ENCODE results near the gene COL5A1.

DNA sequence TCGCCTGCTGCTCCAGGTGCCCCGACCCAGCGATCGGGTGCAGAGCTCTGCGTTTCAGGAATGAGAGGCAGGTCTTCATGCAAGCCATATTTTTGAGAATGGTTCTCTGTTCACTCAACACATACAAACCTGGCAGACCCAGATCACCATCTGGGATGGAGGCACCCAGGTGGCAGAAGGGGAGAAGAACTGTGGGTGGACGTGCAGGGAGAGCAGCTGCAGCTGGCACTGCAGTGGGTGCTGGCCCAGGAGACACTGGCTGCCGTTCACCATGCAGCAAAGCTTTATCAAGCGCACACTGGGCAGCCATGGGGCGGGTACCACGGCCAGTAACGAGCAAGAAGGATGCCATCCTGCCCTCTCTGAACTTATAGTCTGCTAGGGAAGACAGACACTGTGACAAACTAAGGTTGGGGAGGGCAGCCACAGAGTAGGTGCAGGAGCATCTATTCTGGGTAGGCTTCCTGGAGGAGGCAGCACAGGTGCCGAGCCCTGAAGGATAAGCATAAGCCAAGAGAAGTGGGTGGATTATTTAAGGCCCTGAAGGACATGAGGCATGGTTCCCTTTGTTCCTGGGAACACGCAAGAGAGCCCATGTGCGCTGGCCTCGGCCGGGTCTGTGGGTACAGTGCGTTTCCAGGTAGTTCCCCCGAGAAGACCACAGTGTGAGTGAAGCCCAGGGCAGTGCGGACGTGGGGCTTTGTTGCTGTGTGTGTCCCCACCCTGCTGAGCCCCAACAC, 192.8 kb downstream of the COL5A1 start:
- TF ChIP-seq, protein P1, sequence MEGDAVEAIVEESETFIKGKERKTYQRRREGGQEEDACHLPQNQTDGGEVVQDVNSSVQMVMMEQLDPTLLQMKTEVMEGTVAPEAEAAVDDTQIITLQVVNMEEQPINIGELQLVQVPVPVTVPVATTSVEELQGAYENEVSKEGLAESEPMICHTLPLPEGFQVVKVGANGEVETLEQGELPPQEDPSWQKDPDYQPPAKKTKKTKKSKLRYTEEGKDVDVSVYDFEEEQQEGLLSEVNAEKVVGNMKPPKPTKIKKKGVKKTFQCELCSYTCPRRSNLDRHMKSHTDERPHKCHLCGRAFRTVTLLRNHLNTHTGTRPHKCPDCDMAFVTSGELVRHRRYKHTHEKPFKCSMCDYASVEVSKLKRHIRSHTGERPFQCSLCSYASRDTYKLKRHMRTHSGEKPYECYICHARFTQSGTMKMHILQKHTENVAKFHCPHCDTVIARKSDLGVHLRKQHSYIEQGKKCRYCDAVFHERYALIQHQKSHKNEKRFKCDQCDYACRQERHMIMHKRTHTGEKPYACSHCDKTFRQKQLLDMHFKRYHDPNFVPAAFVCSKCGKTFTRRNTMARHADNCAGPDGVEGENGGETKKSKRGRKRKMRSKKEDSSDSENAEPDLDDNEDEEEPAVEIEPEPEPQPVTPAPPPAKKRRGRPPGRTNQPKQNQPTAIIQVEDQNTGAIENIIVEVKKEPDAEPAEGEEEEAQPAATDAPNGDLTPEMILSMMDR (IDR thresholded peaks at IDR 0.05): no peak
- no peak for TF ChIP-seq POLR2A (IDR thresholded peaks at IDR 0.05)
